HEK293 (cell line): ENCODE data around the gene TIMP2.

Experiments used
- GFI1B ChIP-seq: fragments of 450-650 bp; formaldehyde crosslinking; IDR thresholded peaks from 2 replicates; pipeline ENCODE4 v1.5.1; 2016; ENCODE audit warnings: missing biosample characterization, missing genetic modification characterization
- HOXC10 ChIP-seq: sonication (generic); formaldehyde crosslinking; IDR thresholded peaks from 2 replicates; pipeline ENCODE4 v1.8.1; 2023; ENCODE audit warnings: mild to moderate bottlenecking, missing genetic modification reagents
- KLF7 ChIP-seq: fragments of 450-650 bp; formaldehyde crosslinking; IDR thresholded peaks from 2 replicates; pipeline ENCODE4 v1.5.1; 2016; ENCODE audit warnings: missing biosample characterization, missing genetic modification characterization, borderline replicate concordance
- KLF8 ChIP-seq: fragments of 450-650 bp; formaldehyde crosslinking; IDR thresholded peaks from 2 replicates; pipeline ENCODE4 v1.5.1; 2016; ENCODE audit warnings: missing biosample characterization, missing genetic modification characterization
- SP3 ChIP-seq: fragments of 450-650 bp; formaldehyde crosslinking; IDR thresholded peaks from 2 replicates; pipeline ENCODE4 v1.5.1; 2016; ENCODE audit warnings: missing biosample characterization, missing genetic modification characterization
- TRIM28 ChIP-seq: IDR thresholded peaks from 2 replicates; pipeline ENCODE4 v1.6.1; 2011; ENCODE audit warnings: low read length, control low read depth, borderline replicate concordance
- ZBTB8A ChIP-seq: fragments of 450-650 bp; formaldehyde crosslinking; IDR thresholded peaks from 2 replicates; pipeline ENCODE4 v1.5.1; 2016; ENCODE audit warnings: missing biosample characterization, missing genetic modification characterization
- ZFP37 ChIP-seq: fragments of 450-650 bp; formaldehyde crosslinking; IDR thresholded peaks from 2 replicates; pipeline ENCODE4 v1.5.1; 2016; ENCODE audit warnings: missing biosample characterization, missing genetic modification characterization
- ZNF10 ChIP-seq: fragments of 450-650 bp; formaldehyde crosslinking; IDR thresholded peaks from 2 replicates; pipeline ENCODE4 v1.5.1; 2017; ENCODE audit warnings: missing biosample characterization, missing genetic modification characterization
- ZNF155 ChIP-seq: fragments of 450-650 bp; formaldehyde crosslinking; IDR thresholded peaks from 2 replicates; pipeline ENCODE4 v1.5.1; 2016; ENCODE audit warnings: missing biosample characterization, missing genetic modification characterization
- ZNF211 ChIP-seq: fragments of 450-650 bp; formaldehyde crosslinking; IDR thresholded peaks from 2 replicates; pipeline ENCODE4 v1.5.1; 2016; ENCODE audit warnings: low read depth, missing biosample characterization, missing genetic modification characterization
- ZNF335 ChIP-seq: fragments of 450-650 bp; formaldehyde crosslinking; conservative IDR thresholded peaks from 2 replicates; pipeline ENCODE4 v1.5.1; 2016; ENCODE audit warnings: missing biosample characterization, missing genetic modification characterization
- ZNF391 ChIP-seq: fragments of 450-650 bp; formaldehyde crosslinking; IDR thresholded peaks from 2 replicates; pipeline ENCODE4 v1.5.1; 2016; ENCODE audit warnings: low read depth, missing biosample characterization, missing genetic modification characterization, borderline replicate concordance
- ZNF394 ChIP-seq: fragments of 450-650 bp; formaldehyde crosslinking; IDR thresholded peaks from 2 replicates; pipeline ENCODE4 v1.5.1; 2016; ENCODE audit warnings: missing biosample characterization, missing genetic modification characterization, mild to moderate bottlenecking, moderate library complexity, borderline replicate concordance
- ZNF510 ChIP-seq: fragments of 450-650 bp; formaldehyde crosslinking; IDR thresholded peaks from 2 replicates; pipeline ENCODE4 v1.5.1; 2018; ENCODE audit warnings: mild to moderate bottlenecking, missing genetic modification characterization, missing biosample characterization; ENCODE audit not compliant: insufficient replicate concordance
- ZNF514 ChIP-seq: fragments of 450-650 bp; formaldehyde crosslinking; IDR thresholded peaks from 2 replicates; pipeline ENCODE4 v1.5.1; 2016; ENCODE audit warnings: missing biosample characterization, missing genetic modification characterization
- ZNF555 ChIP-seq: fragments of 450-650 bp; formaldehyde crosslinking; conservative IDR thresholded peaks from 2 replicates; pipeline ENCODE4 v1.5.1; 2017; ENCODE audit warnings: missing biosample characterization, mild to moderate bottlenecking, missing genetic modification characterization, inconsistent platforms
- ZNF747 ChIP-seq: fragments of 450-650 bp; formaldehyde crosslinking; IDR thresholded peaks from 2 replicates; pipeline ENCODE4 v1.5.1; 2016; ENCODE audit warnings: missing biosample characterization, missing genetic modification characterization
- ZNF791 ChIP-seq: fragments of 450-650 bp; formaldehyde crosslinking; IDR thresholded peaks from 2 replicates; pipeline ENCODE4 v1.5.1; 2016; ENCODE audit warnings: missing biosample characterization, missing genetic modification characterization
- ZNF792 ChIP-seq: fragments of 450-650 bp; formaldehyde crosslinking; IDR thresholded peaks from 2 replicates; pipeline ENCODE4 v1.5.1; 2016; ENCODE audit warnings: missing biosample characterization, missing genetic modification characterization
- ZNF843 ChIP-seq: fragments of 450-650 bp; formaldehyde crosslinking; IDR thresholded peaks from 2 replicates; pipeline ENCODE4 v1.5.1; 2016; ENCODE audit warnings: missing biosample characterization, missing genetic modification characterization
- ZSCAN16 ChIP-seq: fragments of 450-650 bp; formaldehyde crosslinking; IDR thresholded peaks from 2 replicates; pipeline ENCODE4 v1.5.1; 2016; ENCODE audit warnings: missing biosample characterization, missing genetic modification characterization
- TF ChIP-seq, protein P1 (sequence below): fragments of 450-650 bp; formaldehyde crosslinking; IDR thresholded peaks from 2 replicates; pipeline ENCODE4; 2016; ENCODE audit warnings: missing biosample characterization, missing genetic modification characterization
- TF ChIP-seq, protein P2 (sequence below): fragments of 450-650 bp; formaldehyde crosslinking; IDR thresholded peaks from 2 replicates; pipeline ENCODE4 v1.5.1; 2016; ENCODE audit warnings: missing biosample characterization, missing genetic modification characterization
- TF ChIP-seq, protein P3 (sequence below): fragments of 450-650 bp; formaldehyde crosslinking; IDR thresholded peaks from 2 replicates; pipeline ENCODE4 v1.5.1; 2017; ENCODE audit warnings: missing biosample characterization, missing genetic modification characterization
- TF ChIP-seq, protein P4 (sequence below): fragments of 450-650 bp; formaldehyde crosslinking; IDR thresholded peaks from 2 replicates; pipeline ENCODE4 v1.5.1; 2016; ENCODE audit warnings: missing biosample characterization, missing genetic modification characterization
- TF ChIP-seq, protein P5 (sequence below): fragments of 450-650 bp; formaldehyde crosslinking; optimal IDR thresholded peaks from 2 replicates; pipeline ENCODE3; 2016; ENCODE audit warnings: missing biosample characterization, mild to moderate bottlenecking, missing genetic modification characterization
- TF ChIP-seq, protein P6 (sequence below): sonication (generic); formaldehyde crosslinking; IDR thresholded peaks from 2 replicates; pipeline ENCODE4 v1.8.1; 2022; ENCODE audit warnings: mild to moderate bottlenecking, moderate library complexity, missing genetic modification reagents
- TF ChIP-seq, protein P7 (sequence below): fragments of 450-650 bp; IDR thresholded peaks from 2 replicates; pipeline ENCODE4 v1.5.1; 2018; ENCODE audit warnings: missing biosample characterization, mild to moderate bottlenecking, missing genetic modification characterization

The TIMP2 gene

DNA sequence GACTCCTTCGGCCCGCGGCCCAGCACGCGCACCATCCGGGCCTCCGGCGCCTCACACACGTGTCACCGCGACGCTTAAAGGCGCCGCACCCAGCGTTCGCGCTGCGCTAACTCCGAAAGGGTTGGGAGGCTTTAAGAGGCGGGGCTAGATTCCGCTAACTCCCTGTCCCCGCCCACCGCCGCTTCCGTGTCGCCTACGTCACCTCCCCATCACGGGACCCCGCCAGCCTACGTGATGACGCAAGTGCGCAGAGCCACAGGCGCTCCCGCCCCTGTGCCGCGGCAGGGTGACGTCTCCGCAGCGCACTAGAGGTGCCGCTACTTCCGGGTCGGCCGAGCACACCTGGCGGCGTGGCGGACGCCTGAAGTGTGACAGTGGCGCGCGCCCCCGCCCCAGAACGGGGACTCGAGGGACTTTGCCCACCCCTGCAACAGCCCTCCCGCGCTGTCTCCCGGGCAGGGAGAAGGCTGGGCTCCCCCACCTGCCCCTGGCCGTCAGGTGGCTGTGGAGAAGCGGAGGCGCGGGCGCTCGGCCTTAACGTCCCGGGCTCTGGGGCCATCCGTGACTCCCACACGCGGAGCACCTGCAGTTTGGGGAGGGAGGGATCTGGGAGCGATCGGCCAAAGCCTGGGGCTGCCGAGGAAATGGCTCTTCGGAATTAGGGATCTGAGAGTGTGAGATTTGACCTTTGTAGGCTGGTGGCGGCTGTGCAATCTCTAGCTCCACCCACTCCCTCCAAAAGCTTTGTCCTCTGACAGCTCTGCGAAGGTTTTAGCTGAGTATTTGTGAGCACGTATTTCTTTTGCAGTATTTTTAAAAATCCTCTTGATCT is 84.2 kb downstream of the TIMP2 start, which contains the start of gene USP36 (continued):
- TF ChIP-seq, protein P1, sequence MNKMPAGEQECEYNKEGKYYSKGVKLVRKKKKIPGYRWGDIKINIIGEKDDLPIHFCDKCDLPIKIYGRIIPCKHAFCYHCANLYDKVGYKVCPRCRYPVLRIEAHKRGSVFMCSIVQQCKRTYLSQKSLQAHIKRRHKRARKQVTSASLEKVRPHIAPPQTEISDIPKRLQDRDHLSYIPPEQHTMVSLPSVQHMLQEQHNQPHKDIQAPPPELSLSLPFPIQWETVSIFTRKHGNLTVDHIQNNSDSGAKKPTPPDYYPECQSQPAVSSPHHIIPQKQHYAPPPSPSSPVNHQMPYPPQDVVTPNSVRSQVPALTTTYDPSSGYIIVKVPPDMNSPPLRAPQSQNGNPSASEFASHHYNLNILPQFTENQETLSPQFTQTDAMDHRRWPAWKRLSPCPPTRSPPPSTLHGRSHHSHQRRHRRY (tag by site-specific recombination) = no peak
- TF ChIP-seq ZNF10 (tag by site-specific recombination) = no peak
- TF ChIP-seq GFI1B (tag by site-specific recombination) = 0 out of 2 replicates have a peak, but pooled peaks have one; percentile 7
- peak; percentile 98 for TF ChIP-seq KLF8 (tag by site-specific recombination)
- peak; percentile 96 for TF ChIP-seq ZNF394 (tag by site-specific recombination)
- peak; percentile 64; the same call in 1 of the 2 replicates for TF ChIP-seq ZNF391 (tag by site-specific recombination)
- TF ChIP-seq SP3 = peak; percentile 100
- TF ChIP-seq ZNF335 (tag by site-specific recombination) = peak; percentile 91
- TF ChIP-seq ZNF514 (tag by site-specific recombination) = no peak
- TF ChIP-seq ZNF555 (tag by site-specific recombination) = no peak
- TF ChIP-seq ZSCAN16 (tag by site-specific recombination) = no peak
- TF ChIP-seq ZNF510 = no peak
- TF ChIP-seq, protein P2, sequence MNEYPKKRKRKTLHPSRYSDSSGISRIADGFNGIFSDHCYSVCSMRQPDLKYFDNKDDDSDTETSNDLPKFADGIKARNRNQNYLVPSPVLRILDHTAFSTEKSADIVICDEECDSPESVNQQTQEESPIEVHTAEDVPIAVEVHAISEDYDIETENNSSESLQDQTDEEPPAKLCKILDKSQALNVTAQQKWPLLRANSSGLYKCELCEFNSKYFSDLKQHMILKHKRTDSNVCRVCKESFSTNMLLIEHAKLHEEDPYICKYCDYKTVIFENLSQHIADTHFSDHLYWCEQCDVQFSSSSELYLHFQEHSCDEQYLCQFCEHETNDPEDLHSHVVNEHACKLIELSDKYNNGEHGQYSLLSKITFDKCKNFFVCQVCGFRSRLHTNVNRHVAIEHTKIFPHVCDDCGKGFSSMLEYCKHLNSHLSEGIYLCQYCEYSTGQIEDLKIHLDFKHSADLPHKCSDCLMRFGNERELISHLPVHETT (tag by site-specific recombination) = peak; percentile 90; the same call in 1 of the 2 replicates
- TF ChIP-seq ZNF791 (tag by site-specific recombination) = no peak
- no peak; the same call in 1 of the 2 replicates for TF ChIP-seq ZNF792 (tag by site-specific recombination)
- no peak for TF ChIP-seq TRIM28
- TF ChIP-seq, protein P3, sequence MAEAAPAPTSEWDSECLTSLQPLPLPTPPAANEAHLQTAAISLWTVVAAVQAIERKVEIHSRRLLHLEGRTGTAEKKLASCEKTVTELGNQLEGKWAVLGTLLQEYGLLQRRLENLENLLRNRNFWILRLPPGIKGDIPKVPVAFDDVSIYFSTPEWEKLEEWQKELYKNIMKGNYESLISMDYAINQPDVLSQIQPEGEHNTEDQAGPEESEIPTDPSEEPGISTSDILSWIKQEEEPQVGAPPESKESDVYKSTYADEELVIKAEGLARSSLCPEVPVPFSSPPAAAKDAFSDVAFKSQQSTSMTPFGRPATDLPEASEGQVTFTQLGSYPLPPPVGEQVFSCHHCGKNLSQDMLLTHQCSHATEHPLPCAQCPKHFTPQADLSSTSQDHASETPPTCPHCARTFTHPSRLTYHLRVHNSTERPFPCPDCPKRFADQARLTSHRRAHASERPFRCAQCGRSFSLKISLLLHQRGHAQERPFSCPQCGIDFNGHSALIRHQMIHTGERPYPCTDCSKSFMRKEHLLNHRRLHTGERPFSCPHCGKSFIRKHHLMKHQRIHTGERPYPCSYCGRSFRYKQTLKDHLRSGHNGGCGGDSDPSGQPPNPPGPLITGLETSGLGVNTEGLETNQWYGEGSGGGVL = peak; percentile 72
- peak; percentile 79; the same call in 1 of the 2 replicates for TF ChIP-seq ZFP37 (tag by site-specific recombination)
- TF ChIP-seq, protein P4, sequence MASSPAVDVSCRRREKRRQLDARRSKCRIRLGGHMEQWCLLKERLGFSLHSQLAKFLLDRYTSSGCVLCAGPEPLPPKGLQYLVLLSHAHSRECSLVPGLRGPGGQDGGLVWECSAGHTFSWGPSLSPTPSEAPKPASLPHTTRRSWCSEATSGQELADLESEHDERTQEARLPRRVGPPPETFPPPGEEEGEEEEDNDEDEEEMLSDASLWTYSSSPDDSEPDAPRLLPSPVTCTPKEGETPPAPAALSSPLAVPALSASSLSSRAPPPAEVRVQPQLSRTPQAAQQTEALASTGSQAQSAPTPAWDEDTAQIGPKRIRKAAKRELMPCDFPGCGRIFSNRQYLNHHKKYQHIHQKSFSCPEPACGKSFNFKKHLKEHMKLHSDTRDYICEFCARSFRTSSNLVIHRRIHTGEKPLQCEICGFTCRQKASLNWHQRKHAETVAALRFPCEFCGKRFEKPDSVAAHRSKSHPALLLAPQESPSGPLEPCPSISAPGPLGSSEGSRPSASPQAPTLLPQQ (tag by site-specific recombination) = peak; percentile 98
- peak; percentile 76; the same call in 1 of the 2 replicates for TF ChIP-seq KLF7 (tag by site-specific recombination)
- TF ChIP-seq ZNF747 = no peak
- TF ChIP-seq, protein P5, sequence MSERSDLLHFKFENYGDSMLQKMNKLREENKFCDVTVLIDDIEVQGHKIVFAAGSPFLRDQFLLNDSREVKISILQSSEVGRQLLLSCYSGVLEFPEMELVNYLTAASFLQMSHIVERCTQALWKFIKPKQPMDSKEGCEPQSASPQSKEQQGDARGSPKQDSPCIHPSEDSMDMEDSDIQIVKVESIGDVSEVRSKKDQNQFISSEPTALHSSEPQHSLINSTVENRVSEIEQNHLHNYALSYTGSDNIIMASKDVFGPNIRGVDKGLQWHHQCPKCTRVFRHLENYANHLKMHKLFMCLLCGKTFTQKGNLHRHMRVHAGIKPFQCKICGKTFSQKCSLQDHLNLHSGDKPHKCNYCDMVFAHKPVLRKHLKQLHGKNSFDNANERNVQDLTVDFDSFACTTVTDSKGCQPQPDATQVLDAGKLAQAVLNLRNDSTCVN (tag by site-specific recombination) = peak; percentile 99
- TF ChIP-seq, protein P6, sequence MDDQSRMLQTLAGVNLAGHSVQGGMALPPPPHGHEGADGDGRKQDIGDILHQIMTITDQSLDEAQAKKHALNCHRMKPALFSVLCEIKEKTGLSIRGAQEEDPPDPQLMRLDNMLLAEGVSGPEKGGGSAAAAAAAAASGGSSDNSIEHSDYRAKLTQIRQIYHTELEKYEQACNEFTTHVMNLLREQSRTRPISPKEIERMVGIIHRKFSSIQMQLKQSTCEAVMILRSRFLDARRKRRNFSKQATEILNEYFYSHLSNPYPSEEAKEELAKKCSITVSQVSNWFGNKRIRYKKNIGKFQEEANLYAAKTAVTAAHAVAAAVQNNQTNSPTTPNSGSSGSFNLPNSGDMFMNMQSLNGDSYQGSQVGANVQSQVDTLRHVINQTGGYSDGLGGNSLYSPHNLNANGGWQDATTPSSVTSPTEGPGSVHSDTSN (CRISPR knock-in tag) = peak; percentile 82
- TF ChIP-seq, protein P7, sequence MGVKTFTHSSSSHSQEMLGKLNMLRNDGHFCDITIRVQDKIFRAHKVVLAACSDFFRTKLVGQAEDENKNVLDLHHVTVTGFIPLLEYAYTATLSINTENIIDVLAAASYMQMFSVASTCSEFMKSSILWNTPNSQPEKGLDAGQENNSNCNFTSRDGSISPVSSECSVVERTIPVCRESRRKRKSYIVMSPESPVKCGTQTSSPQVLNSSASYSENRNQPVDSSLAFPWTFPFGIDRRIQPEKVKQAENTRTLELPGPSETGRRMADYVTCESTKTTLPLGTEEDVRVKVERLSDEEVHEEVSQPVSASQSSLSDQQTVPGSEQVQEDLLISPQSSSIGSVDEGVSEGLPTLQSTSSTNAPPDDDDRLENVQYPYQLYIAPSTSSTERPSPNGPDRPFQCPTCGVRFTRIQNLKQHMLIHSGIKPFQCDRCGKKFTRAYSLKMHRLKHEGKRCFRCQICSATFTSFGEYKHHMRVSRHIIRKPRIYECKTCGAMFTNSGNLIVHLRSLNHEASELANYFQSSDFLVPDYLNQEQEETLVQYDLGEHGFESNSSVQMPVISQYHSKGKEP (tag by site-specific recombination) = peak; percentile 65; the same call in 1 of the 2 replicates
- TF ChIP-seq ZNF211 (tag by site-specific recombination) = no peak
- TF ChIP-seq ZBTB8A = peak; percentile 65
- TF ChIP-seq ZNF843 (tag by site-specific recombination) = peak; percentile 72
- TF ChIP-seq HOXC10 = peak; percentile 46; the same call in 1 of the 2 replicates
- no peak for TF ChIP-seq ZNF155 (tag by site-specific recombination)
